Measurements from ENCODE around the gene MORN5. TPM values are rescaled to one million over a fixed set of nuclear protein-coding genes. Genes with fewer than 3 reads are reported as not detected.

MORN5 gene
- total RNA-seq, 2 donors from 2014 or later: 2.1 TPM; not detected in 1

GRCh38 chr9:122236681-122237080, 77.0 kb downstream of the MORN5 start:
- Histone ChIP-seq H3K9me3 (no peaks in the 10 kb centered on the region), H3K36me3 (no peaks in the 10 kb centered on the region), H3K4me1 (replicated peaks) (no peaks in the 10 kb centered on the region), H3K27me3 (replicated peaks; ENCODE audit: insufficient read depth) (no peaks in the 10 kb centered on the region), H3K4me3 (no peak overlapping the region), H3K27ac (no peak overlapping the region)
- no peak for DNase-seq (ENCODE audit: low spot score)
- TF ChIP-seq POLR2A (IDR thresholded peaks at IDR 0.05) (no peak), POLR2AphosphoS5 (IDR thresholded peaks at IDR 0.05) (no peak), CTCF (IDR thresholded peaks at IDR 0.05) (no peak)
- WGBS: 51% methylated on average over 10 of the region's 10 CpGs
- intact Hi-C loops (cut with DNase I): no loop called here

DNA sequence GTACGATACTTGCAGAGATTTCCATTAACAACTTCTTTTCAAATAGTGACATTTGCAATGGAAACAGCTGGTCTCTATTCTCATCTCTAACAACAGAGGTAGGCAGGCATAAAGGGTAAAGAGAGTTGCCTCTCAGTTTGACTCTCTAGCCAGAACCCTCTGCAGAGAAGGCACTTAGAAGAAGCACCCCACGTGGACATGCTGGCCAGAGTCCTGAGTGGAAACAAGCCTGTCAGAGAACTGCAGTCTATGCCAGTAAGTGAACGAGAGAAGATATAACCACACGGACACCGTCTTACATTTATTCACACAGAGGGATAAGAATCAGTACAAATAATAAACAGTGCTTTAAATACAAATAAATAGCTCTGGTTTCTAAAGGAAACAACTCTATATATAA, 80.0 kb downstream of the MORN5 start:
- Histone ChIP-seq H3K27ac (no peak overlapping the region), H3K4me1 (replicated peaks) (no peaks in the 10 kb centered on the region), H3K36me3 (peaks cover 0 to 7% of the 10 kb centered on the region in 2 donors), H3K4me3 (no peak overlapping the region), H3K9me3 (no peaks in the 10 kb centered on the region), H3K27me3 (replicated peaks; ENCODE audit: insufficient read depth) (no peaks in the 10 kb centered on the region)
- WGBS: 71% methylated on average over 5 of the region's 5 CpGs
- TF ChIP-seq POLR2A (IDR thresholded peaks at IDR 0.05) (no peak), CTCF (IDR thresholded peaks at IDR 0.05) (no peak), POLR2AphosphoS5 (IDR thresholded peaks at IDR 0.05) (no peak)
- no peak for DNase-seq (ENCODE audit: low spot score)
- intact Hi-C loops (cut with DNase I): no loop called here

- Histone ChIP-seq H3K4me3 (no peak overlapping the region), H3K27me3 (replicated peaks; ENCODE audit: insufficient read depth) (no peaks in the 10 kb centered on the region), H3K27ac (peak overlapping the region; percentile 66 to 73), H3K4me1 (replicated peaks) (no peaks in the 10 kb centered on the region), H3K36me3 (peaks cover 0 to 7% of the 10 kb centered on the region in 2 donors), H3K9me3 (no peaks in the 10 kb centered on the region)
- 52% methylated on average over 3 of the region's 3 CpGs for WGBS
- no peak for TF ChIP-seq CTCF (IDR thresholded peaks at IDR 0.05)
- no peak for TF ChIP-seq POLR2A (IDR thresholded peaks at IDR 0.05)
- peak; percentile 64 for TF ChIP-seq POLR2AphosphoS5 (IDR thresholded peaks at IDR 0.05)
- intact Hi-C loops (cut with DNase I): no loop called here
- DNase-seq (ENCODE audit: low spot score): no peak
Measured at GRCh38 chr9:122244349-122244748, 84.6 kb downstream of the MORN5 start.

- Histone ChIP-seq H3K36me3 (peaks cover 0 to 7% of the 10 kb centered on the region in 2 donors), H3K4me3 (no peak overlapping the region), H3K27me3 (replicated peaks; ENCODE audit: insufficient read depth) (no peaks in the 10 kb centered on the region), H3K4me1 (replicated peaks) (no peaks in the 10 kb centered on the region), H3K27ac (peak overlapping the region; percentile 66 to 73), H3K9me3 (no peaks in the 10 kb centered on the region)
- TF ChIP-seq POLR2A (IDR thresholded peaks at IDR 0.05): no peak
- peak; percentile 70 for TF ChIP-seq POLR2AphosphoS5 (IDR thresholded peaks at IDR 0.05)
- peak; percentile 63 for DNase-seq (ENCODE audit: low spot score)
- intact Hi-C loops (cut with DNase I): no loop called here
- WGBS: 57% methylated on average over 3 of the region's 3 CpGs
Measured at GRCh38 chr9:122246666-122247065, 87.0 kb downstream of the MORN5 start.

DNA sequence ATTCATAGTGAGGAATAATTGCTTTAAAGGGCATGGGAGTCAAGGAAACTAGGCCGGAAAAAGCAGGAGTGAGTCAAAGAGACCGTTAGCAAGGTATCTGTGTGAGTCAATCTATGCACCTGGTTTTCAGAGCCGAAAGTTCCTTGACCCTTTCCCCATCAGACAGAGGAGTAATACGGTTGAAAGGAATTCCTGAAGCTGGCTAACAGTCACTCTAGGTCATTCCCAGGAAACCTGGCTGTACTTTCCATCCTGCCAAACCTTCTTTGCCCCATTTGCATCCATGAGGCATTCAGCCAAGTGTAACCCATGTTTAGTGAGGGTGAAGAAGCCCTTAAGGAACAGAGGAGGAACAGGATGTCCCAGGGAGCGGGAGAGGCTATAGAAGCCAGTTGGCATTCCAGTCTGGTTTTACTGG, 88.7 kb downstream of the MORN5 start:
- intact Hi-C loops (cut with DNase I): no loop called here
- Histone ChIP-seq H3K4me3 (no peak overlapping the region), H3K36me3 (peaks cover 0 to 3% of the 10 kb centered on the region in 2 donors), H3K9me3 (no peaks in the 10 kb centered on the region), H3K4me1 (replicated peaks) (no peaks in the 10 kb centered on the region), H3K27ac (peak overlapping the region; percentile 66 to 73), H3K27me3 (replicated peaks; ENCODE audit: insufficient read depth) (no peaks in the 10 kb centered on the region)
- 72% methylated on average over 5 of the region's 5 CpGs for WGBS
- TF ChIP-seq POLR2AphosphoS5 (IDR thresholded peaks at IDR 0.05) (peak; percentile 91), CTCF (IDR thresholded peaks at IDR 0.05) (no peak), POLR2A (IDR thresholded peaks at IDR 0.05) (no peak)
- peak; percentile 72 for DNase-seq (ENCODE audit: low spot score)

Small RNA genes lying within 50 kb of the gene (microRNA-seq; reads per million reads assigned to microRNA genes)
- gene MIR4478: not detected

Small RNA genes lying within 50 kb of the gene (small RNA-seq; reads per million reads assigned to genes)
- 0 reads per million in 2 donors for gene MIR4478

Other genes starting within 250 kb of the MORN5 start
- 10 to 100 TPM; 11.7 to 11.9 TPM for gene TTLL11, start 66.6 kb upstream of the MORN5 start, total RNA-seq
- 10 to 100 TPM; 60.7 to 69.6 TPM for gene NDUFA8, start 129 bp upstream of the MORN5 start, total RNA-seq
- 1 to 10 TPM; 2.7 to 7.3 TPM for gene LHX6, start 69.0 kb downstream of the MORN5 start, total RNA-seq
- gene RBM18, start 104.9 kb downstream of the MORN5 start, total RNA-seq: 10 to 100 TPM in 1 of 2 donors, 1 to 10 TPM in 1; 8.8 to 20.3 TPM
- 10 to 100 TPM; 21.1 to 35.4 TPM for gene MRRF, start 105.0 kb downstream of the MORN5 start, total RNA-seq
- gene PTGS1, start 211.1 kb downstream of the MORN5 start, total RNA-seq: 1 to 10 TPM; 4.6 to 6.2 TPM